NCI-H82 treated with DMSO at 0.1 percent for 48 hours (cell line): Measurements from ENCODE around the gene TXK.

Experiments used
- DNase-seq: peaks from one replicate; lab custom pipeline; 2025; ENCODE audit not compliant: unreplicated experiment; lab: John Stamatoyannopoulos, UW

The TXK gene

GRCh38 chr4:48108309-48109073 is 25.6 kb downstream of the TXK start:
- DNase-seq = no peak

GRCh38 chr4:48105230-48105629 is 28.8 kb downstream of the TXK start:
- DNase-seq = no peak

GRCh38 chr4:48103483-48104139 is 30.4 kb downstream of the TXK start:
- DNase-seq = no peak

GRCh38 chr4:48102303-48102702 is 31.7 kb downstream of the TXK start:
- no peak for DNase-seq

GRCh38 chr4:48100256-48100655 is 33.8 kb downstream of the TXK start:
- no peak for DNase-seq

- DNase-seq = no peak
Observed at GRCh38 chr4:48095441-48095840, 38.6 kb downstream of the TXK start.

GRCh38 chr4:48093991-48094416 is 40.0 kb downstream of the TXK start:
- DNase-seq = no peak

GRCh38 chr4:48090621-48091020 is 43.4 kb downstream of the TXK start:
- DNase-seq = peak; percentile 5

GRCh38 chr4:48085821-48086589 is 48.0 kb downstream of the TXK start:
- DNase-seq = no peak

GRCh38 chr4:48082956-48083355 is 51.1 kb downstream of the TXK start:
- DNase-seq = no peak

- DNase-seq = no peak
Observed at GRCh38 chr4:48081196-48081595, 52.9 kb downstream of the TXK start.

GRCh38 chr4:48079972-48080391 is 54.1 kb downstream of the TXK start:
- DNase-seq = no peak

- no peak for DNase-seq
Observed at GRCh38 chr4:48078862-48079655, 55.0 kb downstream of the TXK start.

GRCh38 chr4:48078425-48078824 is 55.6 kb downstream of the TXK start:
- no peak for DNase-seq

- no peak for DNase-seq
Observed at GRCh38 chr4:48074657-48075056, 59.4 kb downstream of the TXK start.

- DNase-seq = no peak
Observed at GRCh38 chr4:48073567-48074103, 60.4 kb downstream of the TXK start.

GRCh38 chr4:48071191-48071590 is 62.9 kb downstream of the TXK start:
- no peak for DNase-seq

- DNase-seq = no peak
Observed at GRCh38 chr4:48069026-48069425, 65.0 kb downstream of the TXK start.

- DNase-seq = no peak
Observed at GRCh38 chr4:48068182-48068581, 65.9 kb downstream of the TXK start.

- DNase-seq = no peak
Observed at GRCh38 chr4:48067536-48067935, 66.5 kb downstream of the TXK start.

- no peak for DNase-seq
Observed at GRCh38 chr4:48065587-48066052, 68.4 kb downstream of the TXK start.
